ENCODE measurements around the gene UPF3B.

GRCh38 chrX:119871245-119871598 is 18.5 kb upstream of the UPF3B start:
- TF ChIP-seq POLR2A (IDR thresholded peaks at IDR 0.05; ENCODE audit: extremely low read depth, insufficient read length) (no peak), CTCF (IDR thresholded peaks at IDR 0.05; ENCODE audit: low read depth, low read length) (no peak)
